Lower leg skin (tissue), 3 donors: Measurements from ENCODE around the gene SORCS2.
"Not testable (repeated sequence)": the region's sequence is repeated elsewhere in the genome, so short reads cannot be mapped to it uniquely, and the experiment has no call there.

Source experiments
- CTCF ChIP-seq, 3 donors: fragments of 450-650 bp; IDR thresholded peaks; one replicate each; pipeline ENCODE4 v1.5.1; 2016; ENCODE audit warnings: antibody characterized with exemption in 3 of 3, mild to moderate bottlenecking in 3 of 3, moderate library complexity in 2 of 3
- POLR2A ChIP-seq, 2 donors: fragments of 450-650 bp; IDR thresholded peaks; one replicate each; pipeline ENCODE4 v1.6.1; 2016 to 2017; ENCODE audit warnings: antibody characterized with exemption in 2 of 2, mild to moderate bottlenecking in 1 of 2, moderate library complexity in 1 of 2

GRCh38 chr4:7165056-7165873 is 27.1 kb upstream of the SORCS2 start:
- not testable (repeated sequence) for TF ChIP-seq CTCF, POLR2A (IDR thresholded peaks at IDR 0.05)
